Measurements from ENCODE around the gene SPOP. TPM values are rescaled to one million over a fixed set of nuclear protein-coding genes. Genes with fewer than 3 reads are reported as not detected.
A peak's percentile ranks its signal among the peaks of the same experiment; 100 is the strongest.

The SPOP gene
- total RNA-seq, 1 donor from 2014 or later, result 66.9 TPM

DNA sequence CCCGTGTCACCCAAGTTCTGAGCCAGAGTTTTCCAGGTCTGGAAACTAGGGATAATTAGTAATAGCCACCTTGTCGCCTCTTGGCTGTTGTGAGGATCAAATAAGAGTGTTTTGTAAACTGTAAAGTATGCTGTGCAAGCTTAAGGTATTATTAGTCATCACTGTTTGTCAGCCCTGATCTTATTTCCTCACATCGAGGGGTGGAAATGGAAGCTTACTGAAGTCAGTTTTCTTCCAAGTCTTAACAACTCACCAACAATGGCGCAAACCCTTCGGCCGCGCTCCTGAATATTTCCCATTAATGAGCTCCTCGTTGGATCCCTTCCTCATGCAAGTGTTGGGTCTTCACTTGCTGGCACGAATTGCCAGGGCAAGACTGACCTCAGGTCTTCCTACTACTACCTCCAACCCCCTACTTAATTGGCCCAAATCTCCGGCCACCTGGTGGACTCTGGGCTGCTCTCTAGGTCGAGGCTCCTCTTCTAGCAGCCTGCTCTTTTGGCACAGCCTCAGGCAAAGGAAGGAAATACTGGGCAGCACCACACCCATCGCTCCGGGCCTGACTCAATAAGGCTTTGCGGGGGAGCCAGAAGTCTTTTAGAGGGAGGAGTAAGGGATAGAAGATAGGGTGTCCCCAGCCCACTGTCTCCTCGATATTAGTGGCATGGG lies 30.8 kb upstream of the SPOP start:
- intact Hi-C loops (cut with micrococcal nuclease), result loop anchor here (5.0 to 10.0 kb wide), 2 partner anchors 74 to 146 kb away; no protein-coding TSS in a partner anchor
- Histone ChIP-seq H3K4me1 (peaks cover 44% of the 10 kb centered on the region), H3K9me3 (replicated peaks) (no peaks in the 10 kb centered on the region), H3K36me3 (peaks cover 46% of the 10 kb centered on the region), H3K27ac (replicated peaks) (peak overlapping the region; percentile 94), H3K4me3 (peak overlapping the region; percentile 99), H3K27me3 (ENCODE audit: low read depth) (no peaks in the 10 kb centered on the region)
- TF ChIP-seq, protein P1, sequence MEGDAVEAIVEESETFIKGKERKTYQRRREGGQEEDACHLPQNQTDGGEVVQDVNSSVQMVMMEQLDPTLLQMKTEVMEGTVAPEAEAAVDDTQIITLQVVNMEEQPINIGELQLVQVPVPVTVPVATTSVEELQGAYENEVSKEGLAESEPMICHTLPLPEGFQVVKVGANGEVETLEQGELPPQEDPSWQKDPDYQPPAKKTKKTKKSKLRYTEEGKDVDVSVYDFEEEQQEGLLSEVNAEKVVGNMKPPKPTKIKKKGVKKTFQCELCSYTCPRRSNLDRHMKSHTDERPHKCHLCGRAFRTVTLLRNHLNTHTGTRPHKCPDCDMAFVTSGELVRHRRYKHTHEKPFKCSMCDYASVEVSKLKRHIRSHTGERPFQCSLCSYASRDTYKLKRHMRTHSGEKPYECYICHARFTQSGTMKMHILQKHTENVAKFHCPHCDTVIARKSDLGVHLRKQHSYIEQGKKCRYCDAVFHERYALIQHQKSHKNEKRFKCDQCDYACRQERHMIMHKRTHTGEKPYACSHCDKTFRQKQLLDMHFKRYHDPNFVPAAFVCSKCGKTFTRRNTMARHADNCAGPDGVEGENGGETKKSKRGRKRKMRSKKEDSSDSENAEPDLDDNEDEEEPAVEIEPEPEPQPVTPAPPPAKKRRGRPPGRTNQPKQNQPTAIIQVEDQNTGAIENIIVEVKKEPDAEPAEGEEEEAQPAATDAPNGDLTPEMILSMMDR (IDR thresholded peaks at IDR 0.05; ENCODE audit: borderline replicate concordance), result no peak
- no peak for DNase-seq

DNA sequence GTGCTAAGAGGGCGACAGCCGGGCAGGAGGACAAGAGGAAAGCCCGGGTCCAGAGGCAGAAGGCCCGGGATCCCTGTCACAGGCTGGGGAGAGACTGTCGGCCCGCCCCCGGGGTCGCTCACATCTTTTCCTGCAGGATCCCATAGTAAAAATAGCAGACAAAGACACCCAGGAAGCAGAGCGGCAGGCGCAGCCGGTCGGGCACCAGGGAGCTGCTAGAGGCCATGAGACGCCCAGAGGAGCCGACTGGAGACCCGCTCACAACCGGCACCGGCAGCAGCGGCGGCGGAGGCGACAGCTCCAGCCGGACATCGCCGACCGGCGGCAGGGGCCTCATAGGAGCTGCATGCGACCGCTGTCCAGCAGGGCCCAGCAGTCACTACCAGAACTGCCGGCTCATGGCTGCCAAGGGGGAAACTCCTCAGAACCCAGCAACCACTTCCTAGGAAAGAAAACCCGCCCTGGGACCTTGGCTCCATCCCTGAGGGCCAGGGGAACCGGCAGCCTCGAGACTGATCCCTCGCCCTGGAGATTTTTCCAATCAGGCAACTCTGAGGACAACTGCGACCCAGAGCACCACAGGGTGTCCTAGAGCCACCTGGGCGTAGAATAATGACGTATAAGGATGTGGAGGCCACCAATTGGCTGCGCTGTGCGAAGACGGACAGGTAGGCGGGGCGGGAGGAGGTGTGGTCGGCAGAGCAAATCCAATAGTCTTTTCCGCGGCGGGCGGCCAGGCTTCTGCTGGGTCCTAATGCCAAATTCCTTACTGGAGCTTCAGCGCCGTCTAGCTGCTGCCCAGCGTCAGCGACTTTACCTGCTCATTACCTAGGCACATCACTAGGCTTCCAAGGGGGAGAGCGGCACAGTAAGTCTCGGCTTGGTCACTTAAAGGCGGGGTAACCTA lies 30.0 kb upstream of the SPOP start, which contains the start of gene SLC35B1:
Gene SLC35B1 (minus strand): TSS at position 357 of the 907 bp plus-strand sequence. CDS start 131 bp downstream, at position 226.
- intact Hi-C loops (cut with micrococcal nuclease), result loop anchor here (5.0 to 10.0 kb wide), 2 partner anchors 74 to 147 kb away; no protein-coding TSS in a partner anchor
- H3K36me3 ChIP-seq, result peaks cover 51% of the 10 kb centered on the region
- H3K27ac ChIP-seq (replicated peaks), result peak within 1 kb of the TSS; percentile 94
- peaks cover 47% of the 10 kb centered on the region for H3K4me1 ChIP-seq
- peak within 1 kb of the TSS; percentile 99 for H3K4me3 ChIP-seq
- no peaks in the 10 kb centered on the region for H3K9me3 ChIP-seq (replicated peaks)
- DNase-seq, result peak; percentile 100
- TF ChIP-seq, protein P1 (IDR thresholded peaks at IDR 0.05; ENCODE audit: borderline replicate concordance), result peak; percentile 79
- H3K27me3 ChIP-seq (ENCODE audit: low read depth), result no peaks in the 10 kb centered on the region

DNA sequence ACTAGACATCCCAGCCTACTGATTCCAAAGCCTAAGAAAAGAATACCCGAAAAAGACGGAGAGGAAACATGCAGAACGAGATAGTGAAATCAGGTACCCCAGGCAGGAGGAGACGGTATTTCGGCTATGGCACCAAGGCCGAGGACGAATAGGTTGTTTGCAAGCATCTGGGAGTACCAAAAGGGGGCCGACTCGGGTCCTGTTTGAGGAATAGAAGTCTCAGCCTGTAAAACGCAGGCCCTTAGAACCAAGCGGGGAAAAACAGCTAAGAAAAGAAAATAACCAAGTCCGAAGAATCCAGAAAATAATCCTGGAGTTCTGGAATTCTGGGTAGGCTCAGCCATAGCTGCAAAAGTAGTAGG lies 29.3 kb upstream of the SPOP start:
- Histone ChIP-seq H3K9me3 (replicated peaks) (no peaks in the 10 kb centered on the region), H3K4me1 (peaks cover 47% of the 10 kb centered on the region), H3K27me3 (ENCODE audit: low read depth) (no peaks in the 10 kb centered on the region), H3K4me3 (peak overlapping the region; percentile 99), H3K27ac (replicated peaks) (peak overlapping the region; percentile 94), H3K36me3 (peaks cover 51% of the 10 kb centered on the region)
- no peak for DNase-seq
- intact Hi-C loops (cut with micrococcal nuclease), result loop anchor here (5.0 to 10.0 kb wide), 2 partner anchors 75 to 148 kb away; no protein-coding TSS in a partner anchor
- TF ChIP-seq, protein P1 (IDR thresholded peaks at IDR 0.05; ENCODE audit: borderline replicate concordance), result no peak

DNA sequence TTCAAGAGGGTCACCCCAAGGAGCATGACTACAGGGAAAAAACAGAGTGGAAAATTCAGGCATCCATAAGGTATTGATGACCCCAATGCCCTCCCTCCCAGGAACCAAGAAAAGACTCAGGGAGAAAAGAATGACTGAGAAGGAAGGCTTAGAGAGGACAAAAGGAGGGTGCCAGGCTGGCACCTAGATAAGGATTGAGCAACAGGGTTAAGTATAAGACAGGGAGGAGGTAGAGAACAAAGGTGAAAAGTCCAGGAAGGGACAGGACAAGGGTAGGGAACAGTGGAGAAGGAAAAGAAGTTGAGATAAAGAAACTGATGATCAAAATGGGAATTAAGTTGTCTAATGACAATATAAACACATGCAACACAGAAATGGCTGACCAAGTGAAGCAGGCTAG lies 27.4 kb upstream of the SPOP start:
- no peak overlapping the region for H3K4me3 ChIP-seq
- TF ChIP-seq, protein P1 (IDR thresholded peaks at IDR 0.05; ENCODE audit: borderline replicate concordance), result no peak
- no peaks in the 10 kb centered on the region for H3K27me3 ChIP-seq (ENCODE audit: low read depth)
- no peak overlapping the region for H3K27ac ChIP-seq (replicated peaks)
- intact Hi-C loops (cut with micrococcal nuclease), result loop anchor here (5.0 to 10.0 kb wide), 2 partner anchors 77 to 150 kb away; no protein-coding TSS in a partner anchor
- no peaks in the 10 kb centered on the region for H3K9me3 ChIP-seq (replicated peaks)
- peaks cover 49% of the 10 kb centered on the region for H3K4me1 ChIP-seq
- no peak for DNase-seq
- H3K36me3 ChIP-seq, result peaks cover 58% of the 10 kb centered on the region

DNA sequence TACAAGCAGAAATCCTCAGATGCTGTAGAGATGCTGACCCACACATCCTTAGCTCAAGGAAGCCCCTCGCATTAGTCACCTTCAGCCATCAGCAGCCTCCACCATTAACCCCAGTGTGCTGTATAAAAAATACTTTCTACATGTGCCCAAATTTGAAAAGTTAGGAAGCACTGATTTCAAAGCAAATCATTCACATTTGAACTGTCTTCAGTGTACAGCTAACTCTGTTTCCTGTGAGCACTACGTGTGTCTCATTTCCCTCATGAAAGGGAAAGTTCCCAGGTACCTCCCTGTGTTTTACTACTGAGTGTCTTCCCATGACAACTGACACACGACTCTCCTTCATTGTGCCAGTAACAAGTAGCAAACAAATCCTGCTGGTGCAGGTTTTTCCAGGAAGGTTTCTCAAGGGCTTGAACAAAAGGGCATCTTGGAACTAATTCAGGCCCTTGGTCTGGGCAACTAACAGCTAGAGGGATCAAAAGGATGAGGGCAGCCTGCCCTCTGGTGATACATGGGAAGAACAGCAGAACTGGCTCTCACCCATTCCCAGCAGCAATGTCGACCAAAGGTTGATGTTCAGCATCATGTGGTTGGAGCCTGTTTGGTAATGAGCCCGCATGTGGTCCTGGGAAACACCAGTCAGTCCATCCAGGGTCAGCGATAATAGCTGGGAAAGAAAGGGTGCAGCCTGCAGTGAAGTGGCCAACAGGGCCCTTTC lies 25.8 kb upstream of the SPOP start:
- intact Hi-C loops (cut with micrococcal nuclease), result loop anchor here (10.0 kb wide), 1 partner anchor 151 kb away; no protein-coding TSS in a partner anchor
- no peaks in the 10 kb centered on the region for H3K27me3 ChIP-seq (ENCODE audit: low read depth)
- H3K4me3 ChIP-seq, result no peak overlapping the region
- TF ChIP-seq, protein P1 (IDR thresholded peaks at IDR 0.05; ENCODE audit: borderline replicate concordance), result peak; percentile 65
- H3K4me1 ChIP-seq, result peaks cover 54% of the 10 kb centered on the region
- no peak for DNase-seq
- H3K27ac ChIP-seq (replicated peaks), result peak overlapping the region; percentile 43
- H3K36me3 ChIP-seq, result peaks cover 65% of the 10 kb centered on the region
- H3K9me3 ChIP-seq (replicated peaks), result no peaks in the 10 kb centered on the region

Measured in left ventricle myocardium inferior (tissue), 1 donor.